Calu3 (cell line): ENCODE measurements around the gene GAMT. TPM values are rescaled to one million over a fixed set of nuclear protein-coding genes. Genes with fewer than 3 reads are reported as not detected.

Experiments used
- BruUV-seq: library from RNA; stranded (reverse); fragments of 400-500 nt; replicated peaks from 2 replicates; lab custom pipeline; 2021; lab: Mats Ljungman, UMichigan
- CTCF ChIA-PET: fragments of 300-600 bp; sonication (Branson Sonifier 250); formaldehyde crosslinking; loops from one replicate; lab custom pipeline; 2022; ENCODE audit warnings: antibody characterized with exemption; lab: Charles Lee
- DNase-seq: peaks from one replicate; pipeline ENCODE4 v3.0.0; 2022
- H3K27ac Mint-ChIP-seq: one replicate; pipeline ENCODE4 v1.8.0; 2022; ENCODE audit warnings: mixed read lengths; ENCODE audit not compliant: unreplicated experiment
- H3K27me3 Mint-ChIP-seq: one replicate; pipeline ENCODE4 v1.8.0; 2022; ENCODE audit warnings: mixed read lengths; ENCODE audit not compliant: unreplicated experiment
- H3K36me3 Mint-ChIP-seq: one replicate; pipeline ENCODE4 v1.8.0; 2022; ENCODE audit warnings: mild to moderate bottlenecking, moderate library complexity, mixed read lengths; ENCODE audit not compliant: insufficient read depth, unreplicated experiment
- H3K4me1 Mint-ChIP-seq: one replicate; pipeline ENCODE4 v1.8.0; 2022; ENCODE audit warnings: mild to moderate bottlenecking, low read depth, mixed read lengths; ENCODE audit not compliant: unreplicated experiment
- H3K4me3 Mint-ChIP-seq: one replicate; pipeline ENCODE4 v1.8.0; 2022; ENCODE audit warnings: mild to moderate bottlenecking, low read depth, moderate library complexity, mixed read lengths; ENCODE audit not compliant: unreplicated experiment
- H3K9me3 Mint-ChIP-seq: one replicate; pipeline ENCODE4 v1.8.0; 2022; ENCODE audit warnings: low read depth, mixed read lengths; ENCODE audit not compliant: unreplicated experiment
- CTCF ChIP-seq: fragments of 200-600 bp; IDR thresholded peaks from one replicate; pipeline ENCODE4 v1.8.0; 2022; ENCODE audit warnings: antibody characterized with exemption; ENCODE audit not compliant: unreplicated experiment
- intact Hi-C: fragments of 100-400 bp; cut with micrococcal nuclease; formaldehyde crosslinking; loops from one replicate; pipeline ENCODE4 v1.10.0; 2022; ENCODE audit not compliant: unreplicated experiment
- total RNA-seq: library from RNA; stranded (reverse); gene quantifications from 2 replicates; pipeline ENCODE4 v1.2.3, GENCODE V29; 2022

GAMT gene
- total RNA-seq, 1 experiment from 2014 or later, result 14.3 TPM

DNA sequence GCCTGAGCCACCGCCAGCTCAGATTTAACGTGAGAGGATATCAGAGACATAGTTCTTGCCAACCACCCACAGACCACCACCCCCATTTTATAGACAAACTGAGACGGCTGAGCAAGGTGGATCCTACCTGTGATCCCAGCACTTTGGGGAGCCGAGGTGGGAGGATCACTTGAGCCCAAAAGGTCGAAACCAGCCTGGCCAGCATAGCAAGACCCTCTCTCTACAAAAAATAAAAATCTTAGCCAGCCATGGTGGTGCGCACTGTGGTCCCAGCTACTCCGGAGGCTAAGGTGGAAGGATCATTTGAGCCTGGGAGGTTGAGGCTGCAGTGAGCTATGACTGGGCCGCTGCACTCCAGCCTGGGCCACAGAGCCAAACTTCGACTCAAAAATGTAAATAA is 48.2 kb downstream of the GAMT start:
- Mint-ChIP-seq H3K9me3 (no peaks in the 10 kb centered on the region), H3K4me1 (no peaks in the 10 kb centered on the region), H3K27me3 (no peaks in the 10 kb centered on the region), H3K27ac (no peak overlapping the region), H3K36me3 (peaks cover 30% of the 10 kb centered on the region), H3K4me3 (no peak overlapping the region)
- intact Hi-C loops, result no loop called here
- CTCF ChIA-PET, result no interaction called here
- no TSS peak for BruUV-seq
- no peak for DNase-seq
- TF ChIP-seq CTCF, result no peak

DNA sequence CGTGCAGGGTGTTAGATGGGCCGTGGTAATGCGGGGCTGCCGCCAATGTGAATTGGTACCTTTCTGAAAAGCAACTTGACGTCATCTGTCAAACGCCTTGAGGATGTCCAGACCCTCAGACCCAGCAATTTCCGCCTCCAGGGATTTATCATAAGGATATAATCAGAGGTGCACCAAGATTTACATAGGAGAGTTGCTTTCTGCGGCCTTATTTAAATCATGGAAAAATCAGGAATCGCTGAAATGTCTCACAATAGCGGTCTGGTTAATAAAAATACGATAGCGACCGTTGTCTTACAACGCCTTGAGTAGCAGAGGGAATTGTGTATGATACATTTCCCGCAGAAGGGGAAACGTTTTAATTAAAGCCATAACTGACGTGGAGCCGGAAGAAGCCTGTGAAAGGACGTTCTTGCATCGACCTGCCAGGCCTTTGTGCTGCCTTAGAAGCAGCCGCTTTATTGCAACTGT is 49.9 kb downstream of the GAMT start:
- BruUV-seq, result no TSS peak
- intact Hi-C loops, result no loop called here
- H3K4me1 Mint-ChIP-seq, result no peaks in the 10 kb centered on the region
- H3K9me3 Mint-ChIP-seq, result no peaks in the 10 kb centered on the region
- peaks cover 26% of the 10 kb centered on the region for H3K36me3 Mint-ChIP-seq
- CTCF ChIA-PET, result no interaction called here
- TF ChIP-seq CTCF, result no peak
- no peaks in the 10 kb centered on the region for H3K27me3 Mint-ChIP-seq
- DNase-seq, result no peak
- no peak overlapping the region for H3K27ac Mint-ChIP-seq
- no peak overlapping the region for H3K4me3 Mint-ChIP-seq

DNA sequence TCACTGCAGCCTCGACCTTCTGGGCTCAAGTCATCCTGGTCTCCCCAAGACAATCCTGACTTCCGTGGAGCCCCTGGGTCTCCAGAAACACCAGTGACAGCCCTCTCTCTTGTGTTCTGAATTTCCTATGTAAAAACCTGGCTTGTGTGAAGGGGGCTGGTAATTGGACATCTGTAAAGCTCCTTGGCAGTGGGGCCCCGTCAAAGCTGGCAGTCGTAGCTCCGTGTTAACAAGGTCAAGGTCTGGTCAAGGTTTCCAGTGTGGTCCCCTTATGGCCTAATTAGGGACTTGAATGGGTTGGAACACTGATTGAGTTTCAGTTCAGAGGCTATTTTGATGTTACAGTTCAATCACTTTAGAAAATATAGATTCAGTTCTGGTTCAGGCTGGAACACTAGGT is 50.5 kb downstream of the GAMT start:
- no peak for DNase-seq
- H3K36me3 Mint-ChIP-seq, result peaks cover 20% of the 10 kb centered on the region
- no peak overlapping the region for H3K4me3 Mint-ChIP-seq
- TF ChIP-seq CTCF, result no peak
- intact Hi-C loops, result no loop called here
- no peaks in the 10 kb centered on the region for H3K9me3 Mint-ChIP-seq
- no TSS peak for BruUV-seq
- H3K4me1 Mint-ChIP-seq, result no peaks in the 10 kb centered on the region
- no peaks in the 10 kb centered on the region for H3K27me3 Mint-ChIP-seq
- CTCF ChIA-PET, result no interaction called here
- H3K27ac Mint-ChIP-seq, result no peak overlapping the region

DNA sequence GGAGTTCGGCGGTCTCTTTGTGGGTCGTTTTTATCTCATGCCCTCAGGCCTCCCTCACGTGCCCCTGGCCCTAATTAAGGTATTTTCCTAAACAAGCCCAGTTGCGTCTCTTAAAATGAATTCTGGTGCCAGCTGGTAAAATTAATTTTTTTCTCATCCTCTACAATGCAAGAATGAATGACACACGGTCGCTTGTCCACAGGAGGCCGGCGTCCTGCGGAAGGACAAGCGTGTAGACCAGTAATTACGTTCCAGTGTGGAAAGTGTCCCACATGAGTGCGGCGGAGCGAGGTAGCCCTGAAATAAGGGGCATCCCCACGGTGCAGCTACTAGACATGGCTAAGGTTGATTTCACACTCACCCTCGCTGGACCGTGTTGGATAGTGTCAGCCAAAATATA is 52.1 kb downstream of the GAMT start:
- Mint-ChIP-seq H3K27ac (no peak overlapping the region), H3K4me1 (no peaks in the 10 kb centered on the region), H3K4me3 (no peak overlapping the region), H3K27me3 (peaks cover 7% of the 10 kb centered on the region), H3K9me3 (no peaks in the 10 kb centered on the region), H3K36me3 (peaks cover 4% of the 10 kb centered on the region)
- TF ChIP-seq CTCF, result no peak
- CTCF ChIA-PET, result no interaction called here
- BruUV-seq, result no TSS peak
- intact Hi-C loops, result no loop called here
- DNase-seq, result no peak

Other genes starting within 250 kb of the GAMT start
- 84.9 and 97.8 TPM in 2 replicates for gene SBNO2, start 227.3 kb downstream of the GAMT start, total RNA-seq
- 55.8 and 58.3 TPM in 2 replicates for gene STK11, start 195.8 kb downstream of the GAMT start, total RNA-seq
- gene CBARP, start 163.5 kb downstream of the GAMT start, total RNA-seq, result 4.2 and 5.7 TPM in 2 replicates
- 86.6 and 91.8 TPM in 2 replicates for gene ATP5F1D, start 159.8 kb downstream of the GAMT start, total RNA-seq
- gene MIDN, start 153.0 kb downstream of the GAMT start, total RNA-seq, result 61.8 and 72.4 TPM in 2 replicates
- gene CIRBP, start 132.2 kb downstream of the GAMT start, total RNA-seq, result 102 and 112 TPM in 2 replicates
- gene FAM174C, start 126.0 kb downstream of the GAMT start, total RNA-seq, result 32.9 and 34.4 TPM in 2 replicates
- gene EFNA2, start 115.7 kb downstream of the GAMT start, total RNA-seq, result 0.90 and 0.95 TPM in 2 replicates
- 60.3 and 67.9 TPM in 2 replicates for gene NDUFS7, start 17.6 kb downstream of the GAMT start, total RNA-seq
- gene DAZAP1, start 6.0 kb upstream of the GAMT start, total RNA-seq, result 148 and 151 TPM in 2 replicates
- gene RPS15, start 36.9 kb upstream of the GAMT start, total RNA-seq, result 628 and 642 TPM in 2 replicates
- 0.12 and 0.44 TPM in 2 replicates for gene APC2, start 48.6 kb upstream of the GAMT start, total RNA-seq
- gene C19orf25, start 77.7 kb upstream of the GAMT start, total RNA-seq, result 33.7 and 33.8 TPM in 2 replicates
- gene PCSK4, start 88.8 kb upstream of the GAMT start, total RNA-seq, result 4.5 and 5.5 TPM in 2 replicates
- gene REEP6, start 89.6 kb upstream of the GAMT start, total RNA-seq, result 13.9 and 16.2 TPM in 2 replicates
- 9.5 and 9.6 TPM in 2 replicates for gene ADAMTSL5, start 111.5 kb upstream of the GAMT start, total RNA-seq
- not detected in 2 replicates for gene PLK5, start 122.5 kb upstream of the GAMT start, total RNA-seq
- 41.4 and 42.0 TPM in 2 replicates for gene MEX3D, start 166.8 kb upstream of the GAMT start, total RNA-seq
- 52.2 and 65.6 TPM in 2 replicates for gene MBD3, start 191.3 kb upstream of the GAMT start, total RNA-seq
- gene UQCR11, start 203.9 kb upstream of the GAMT start, total RNA-seq, result 148 and 149 TPM in 2 replicates